T-helper 2 cell treated with Interferon-gamma antibody and Interleukin-4, amounts not matched to agents 100 ng/mL and 5 ng/mL, for 36 hours (primary cell): ENCODE results near the gene CMTM7. TPM values are rescaled to one million over a fixed set of nuclear protein-coding genes. Genes with fewer than 3 reads are reported as not detected.
"Not testable (repeated sequence)": the region's sequence is repeated elsewhere in the genome, so short reads cannot be mapped to it uniquely, and the experiment has no call there.

Experiments
- intact Hi-C: fragments of 100-400 bp; cut with micrococcal nuclease; formaldehyde crosslinking; loops from one replicate; pipeline ENCODE4 v1.15.1; 2023
- total RNA-seq: library from RNA; stranded (reverse); gene quantifications from 2 replicates; pipeline ENCODE4 v1.2.3, GENCODE V29; 2022

CMTM7 gene
- total RNA-seq, 1 donor from 2014 or later = 58.6 TPM

GRCh38 chr3:32434206-32434605 is 42.6 kb downstream of the CMTM7 start:
- intact Hi-C loops = no loop called here

- intact Hi-C loops = no loop called here
Measured at GRCh38 chr3:32435911-32436815, 44.5 kb downstream of the CMTM7 start.

GRCh38 chr3:32436816-32437189 is 45.1 kb downstream of the CMTM7 start:
- intact Hi-C loops = no loop called here

- intact Hi-C loops = no loop called here
Measured at GRCh38 chr3:32437896-32438295, 46.2 kb downstream of the CMTM7 start.

- intact Hi-C loops = no loop called here
Measured at GRCh38 chr3:32438596-32439344, 47.1 kb downstream of the CMTM7 start.

- intact Hi-C loops = not testable (repeated sequence)
Measured at GRCh38 chr3:32439421-32439820, 47.8 kb downstream of the CMTM7 start.

- intact Hi-C loops = no loop called here
Measured at GRCh38 chr3:32440611-32441350, 49.1 kb downstream of the CMTM7 start.

GRCh38 chr3:32442766-32443165 is 51.1 kb downstream of the CMTM7 start:
- intact Hi-C loops = no loop called here

GRCh38 chr3:32443478-32443877 is 51.8 kb downstream of the CMTM7 start:
- intact Hi-C loops = no loop called here

GRCh38 chr3:32447865-32448400 is 56.3 kb downstream of the CMTM7 start:
- intact Hi-C loops = no loop called here

- intact Hi-C loops = no loop called here
Measured at GRCh38 chr3:32448686-32449474, 57.2 kb downstream of the CMTM7 start.

- intact Hi-C loops = no loop called here
Measured at GRCh38 chr3:32449691-32450090, 58.0 kb downstream of the CMTM7 start.

- intact Hi-C loops = no loop called here
Measured at GRCh38 chr3:32450426-32450825, 58.8 kb downstream of the CMTM7 start.

- intact Hi-C loops = no loop called here
Measured at GRCh38 chr3:32450992-32451659, 59.5 kb downstream of the CMTM7 start.

- intact Hi-C loops = no loop called here
Measured at GRCh38 chr3:32452009-32452408, 60.4 kb downstream of the CMTM7 start.

- intact Hi-C loops = no loop called here
Measured at GRCh38 chr3:32453346-32453745, 61.7 kb downstream of the CMTM7 start.

- intact Hi-C loops = no loop called here
Measured at GRCh38 chr3:32454111-32454510, 62.5 kb downstream of the CMTM7 start.

GRCh38 chr3:32454731-32455608 is 63.3 kb downstream of the CMTM7 start:
- intact Hi-C loops = no loop called here
